ENCODE measurements around the gene SPECC1. TPM values are rescaled to one million over a fixed set of nuclear protein-coding genes. Genes with fewer than 3 reads are reported as not detected.

Gene SPECC1
- total and polyA plus RNA-seq, 9 of the 15 experiments (the other 6 are each of a cell fraction or from before 2014, with no cell fraction given), result 2.4 to 19.6 (median 14.7) TPM

- no peak for TF ChIP-seq ZNF395 (CRISPR knock-in tag; IDR thresholded peaks at IDR 0.05)
- TF ChIP-seq TOE1 (IDR thresholded peaks at IDR 0.05; ENCODE audit: borderline replicate concordance), result no peak
- no peak for TF ChIP-seq TOE1 (CRISPR knock-in tag; IDR thresholded peaks at IDR 0.05; ENCODE audit: borderline replicate concordance, low read depth)
- TF ChIP-seq MTA3 (IDR thresholded peaks at IDR 0.05; ENCODE audit: borderline replicate concordance), result no peak
- no peak for TF ChIP-seq KLF10 (CRISPR knock-in tag; IDR thresholded peaks at IDR 0.05)
- no peak for TF ChIP-seq ZKSCAN8 (CRISPR knock-in tag; IDR thresholded peaks at IDR 0.05)
- TF ChIP-seq RERE (CRISPR knock-in tag; IDR thresholded peaks at IDR 0.05; ENCODE audit: borderline replicate concordance), result no peak
- TF ChIP-seq MAX (CRISPR knock-in tag; IDR thresholded peaks at IDR 0.05), result no peak
- TF ChIP-seq ZNF175 (CRISPR knock-in tag; IDR thresholded peaks at IDR 0.05; ENCODE audit: low read depth), result no peak
- TF ChIP-seq CREB3L1 (IDR thresholded peaks at IDR 0.05; ENCODE audit: borderline replicate concordance, low read depth), result no peak
- TF ChIP-seq CLOCK (CRISPR knock-in tag; IDR thresholded peaks at IDR 0.05; ENCODE audit: borderline replicate concordance), result no peak
- TF ChIP-seq ZNF561 (CRISPR knock-in tag; conservative IDR thresholded peaks at IDR 0.05), result no peak
Measured at GRCh38 chr17:19975601-19976000, 33.6 kb upstream of the SPECC1 start (continued).
